Erythroblast (primary cell): ENCODE data around the gene NUTF2.

Experiments
- GATA1 ChIP-seq: IDR thresholded peaks from 2 replicates; pipeline ENCODE4 v1.6.1; 2011; ENCODE audit warnings: low read depth, mild to moderate bottlenecking, control low read depth, low read length, moderate library complexity
- POLR2A ChIP-seq: IDR thresholded peaks from 2 replicates; pipeline ENCODE4 v1.6.1; 2011; ENCODE audit warnings: mild to moderate bottlenecking, low read length

- TF ChIP-seq POLR2A (no peak), GATA1 (no peak)
Measured at GRCh38 chr16:67917852-67918236, 71.1 kb downstream of the NUTF2 start.
